ENCODE data around the gene PACS1. TPM values are rescaled to one million over a fixed set of nuclear protein-coding genes. Genes with fewer than 3 reads are reported as not detected.

PACS1 gene
- total RNA-seq, 3 donors from 2014 or later (not counting 1 experiment from before 2014, with no cell fraction given): 176 to 204 (median 186) TPM

DNA sequence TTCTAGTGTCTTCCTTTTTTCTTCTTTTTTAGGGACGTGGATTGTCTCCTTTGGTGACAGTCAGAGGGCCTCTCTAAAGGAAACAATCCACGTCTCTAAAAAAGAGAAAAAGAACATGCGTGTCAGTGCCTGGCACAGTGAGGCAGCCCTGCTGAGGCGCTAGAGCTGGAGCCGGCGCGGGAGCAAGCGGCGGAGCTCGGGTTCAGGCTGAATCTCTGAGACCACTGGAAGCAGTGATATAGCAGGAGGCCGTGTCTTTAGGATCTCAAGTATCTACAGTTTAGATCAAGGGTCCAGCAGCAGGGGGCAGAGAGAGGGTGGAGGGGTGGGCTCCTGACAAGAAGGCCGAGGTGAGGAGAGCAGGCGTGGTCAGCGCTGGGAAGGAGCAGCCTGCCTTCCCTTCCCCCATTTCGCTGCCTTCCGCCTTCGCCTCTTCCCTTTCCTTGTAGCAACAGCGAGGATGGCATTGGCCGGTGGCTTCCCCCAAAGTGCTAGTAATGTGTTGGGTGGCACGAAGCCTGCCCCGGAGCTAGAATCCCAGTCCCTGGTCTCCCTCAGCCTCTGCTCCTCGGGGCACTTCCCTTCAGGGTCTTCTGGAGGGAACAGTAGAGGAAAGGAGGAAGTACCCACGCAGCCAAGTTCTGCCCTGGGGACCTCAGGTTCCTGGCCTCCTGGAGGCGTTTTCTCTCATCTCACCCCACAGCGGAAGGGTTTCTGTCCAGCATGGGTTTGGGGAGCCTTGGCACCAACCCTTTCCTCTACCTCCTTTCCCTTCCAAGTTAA, 170.1 kb downstream of the PACS1 start:
- no peak overlapping the region for H3K4me3 ChIP-seq (ENCODE audit: low read length)
- H3K36me3 ChIP-seq (ENCODE audit: control insufficient read depth, insufficient read depth, low read length): peaks cover 75% of the 10 kb centered on the region
- DNase-seq (no peak), ATAC-seq (no peak)
- Mint-ChIP-seq H3K27ac (no peak overlapping the region), H3K4me3 (no peak overlapping the region), H3K4me1 (peaks cover 19 to 30% of the 10 kb centered on the region in 2 donors), H3K36me3 (no peaks in the 10 kb centered on the region), H3K9me3 (no peaks in the 10 kb centered on the region), H3K27me3 (ENCODE audit: low read depth in 2 of 2) (no peaks in the 10 kb centered on the region)
- 95% methylated on average over 24 of the region's 25 CpGs for WGBS (ENCODE audit: insufficient coverage)
- no peak for TF ChIP-seq CTCF (IDR thresholded peaks at IDR 0.05)
- no peaks in the 10 kb centered on the region for H3K9me3 ChIP-seq (ENCODE audit: control insufficient read depth, insufficient read depth, low read length)
- H3K27me3 ChIP-seq (ENCODE audit: control insufficient read depth, insufficient read depth, low read length): no peaks in the 10 kb centered on the region
- no peak overlapping the region for H3K27ac ChIP-seq (ENCODE audit: low read length)
- H3K4me1 ChIP-seq (ENCODE audit: control insufficient read depth, insufficient read depth, low read length): peaks cover 44% of the 10 kb centered on the region
- intact Hi-C loops (cut with micrococcal nuclease): no loop called here

DNA sequence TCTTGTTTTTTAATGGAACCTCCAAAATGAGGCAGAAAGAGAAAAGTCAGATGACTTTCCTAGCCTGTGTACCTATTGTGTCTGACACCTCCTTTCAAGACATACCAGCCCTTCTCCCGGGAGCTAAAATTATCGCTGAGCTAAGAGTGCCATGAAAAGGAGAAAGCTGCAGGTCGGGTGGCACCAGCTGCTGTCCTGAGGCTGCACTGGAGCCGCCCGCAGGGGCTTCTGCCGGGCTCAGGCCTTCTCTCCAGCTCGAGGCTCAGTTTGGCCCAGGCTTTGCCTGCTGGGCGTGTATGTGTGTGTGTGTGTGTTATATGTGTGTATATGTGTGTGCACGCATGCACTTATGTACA, 170.7 kb downstream of the PACS1 start:
- H3K36me3 Mint-ChIP-seq: no peaks in the 10 kb centered on the region
- Histone ChIP-seq H3K4me3 (ENCODE audit: low read length) (no peak overlapping the region), H3K27me3 (ENCODE audit: control insufficient read depth, insufficient read depth, low read length) (no peaks in the 10 kb centered on the region), H3K36me3 (ENCODE audit: control insufficient read depth, insufficient read depth, low read length) (peaks cover 71% of the 10 kb centered on the region), H3K27ac (ENCODE audit: low read length) (no peak overlapping the region), H3K4me1 (ENCODE audit: control insufficient read depth, insufficient read depth, low read length) (peaks cover 44% of the 10 kb centered on the region), H3K9me3 (ENCODE audit: control insufficient read depth, insufficient read depth, low read length) (no peaks in the 10 kb centered on the region)
- H3K4me1 Mint-ChIP-seq: peaks cover 19 to 30% of the 10 kb centered on the region in 2 donors
- H3K27ac Mint-ChIP-seq: peak overlapping the region in 1 of 2 donors; percentile 32
- ATAC-seq: no peak
- H3K9me3 Mint-ChIP-seq: no peaks in the 10 kb centered on the region
- WGBS (ENCODE audit: insufficient coverage): 90% methylated on average over 7 of the region's 9 CpGs
- DNase-seq: no peak
- H3K4me3 Mint-ChIP-seq: no peak overlapping the region
- intact Hi-C loops (cut with micrococcal nuclease): no loop called here
- TF ChIP-seq CTCF (IDR thresholded peaks at IDR 0.05): no peak
- H3K27me3 Mint-ChIP-seq (ENCODE audit: low read depth in 2 of 2): no peaks in the 10 kb centered on the region

DNA sequence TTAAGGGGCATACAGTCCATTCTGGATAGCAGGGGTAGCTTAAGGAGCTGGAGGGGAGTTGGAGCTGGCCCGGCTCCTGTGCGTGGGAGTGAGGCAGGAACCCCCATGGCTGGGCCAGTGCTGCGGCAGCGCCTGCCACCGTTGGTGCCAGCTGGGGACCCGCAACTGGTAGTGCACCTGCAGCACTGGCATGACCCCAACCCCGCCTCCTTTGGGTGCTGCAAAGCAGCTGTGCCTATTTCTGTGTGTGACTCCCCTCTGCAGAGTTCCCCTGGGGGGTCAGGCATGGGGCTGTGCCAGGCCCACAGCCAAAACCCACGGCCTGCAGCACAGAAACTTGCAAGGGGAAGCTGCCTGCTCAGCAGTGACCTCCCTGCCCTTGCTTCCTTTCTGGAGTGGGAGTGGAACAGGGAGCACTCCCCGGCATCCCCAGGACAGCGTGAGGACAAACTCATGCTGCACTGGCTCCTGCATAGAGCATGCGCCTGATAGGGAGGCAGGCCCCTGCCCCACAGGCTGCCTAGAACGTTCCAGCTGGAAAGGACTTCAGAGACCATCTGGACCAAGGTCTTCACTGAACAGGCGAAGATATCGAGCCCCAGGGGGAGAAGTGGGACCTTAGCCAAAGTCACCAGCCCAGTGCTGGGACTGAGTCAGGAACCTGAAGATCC, 172.2 kb downstream of the PACS1 start:
- Mint-ChIP-seq H3K9me3 (no peaks in the 10 kb centered on the region), H3K27ac (no peak overlapping the region), H3K4me1 (peaks cover 16 to 27% of the 10 kb centered on the region in 2 donors), H3K27me3 (ENCODE audit: low read depth in 2 of 2) (no peaks in the 10 kb centered on the region), H3K4me3 (no peak overlapping the region), H3K36me3 (no peaks in the 10 kb centered on the region)
- Histone ChIP-seq H3K27me3 (ENCODE audit: control insufficient read depth, insufficient read depth, low read length) (no peaks in the 10 kb centered on the region), H3K9me3 (ENCODE audit: control insufficient read depth, insufficient read depth, low read length) (no peaks in the 10 kb centered on the region), H3K4me1 (ENCODE audit: control insufficient read depth, insufficient read depth, low read length) (peaks cover 36% of the 10 kb centered on the region), H3K36me3 (ENCODE audit: control insufficient read depth, insufficient read depth, low read length) (peaks cover 62% of the 10 kb centered on the region), H3K4me3 (ENCODE audit: low read length) (no peak overlapping the region), H3K27ac (ENCODE audit: low read length) (no peak overlapping the region)
- intact Hi-C loops (cut with micrococcal nuclease): no loop called here
- ATAC-seq (no peak), DNase-seq (no peak)
- 82% methylated on average over 14 of the region's 14 CpGs for WGBS (ENCODE audit: insufficient coverage)
- no peak for TF ChIP-seq CTCF (IDR thresholded peaks at IDR 0.05)
